ENCODE results near the gene SYTL2. TPM values are rescaled to one million over a fixed set of nuclear protein-coding genes. Genes with fewer than 3 reads are reported as not detected.

Gene SYTL2
- total and polyA plus RNA-seq, 2 experiments from 2014 or later, result 3.4 to 7.2 TPM

GRCh38 chr11:85752890-85753581 lies 57.9 kb downstream of the SYTL2 start:
- H3K9me2 ChIP-seq (ENCODE audit: insufficient read depth), result no peaks in the 10 kb centered on the region; the same call in 1 of the 2 replicates
- no peaks in the 10 kb centered on the region for H4K20me1 ChIP-seq (replicated peaks; ENCODE audit: insufficient read depth)
- DNase-seq (ENCODE audit: low spot score) (no peak), ATAC-seq (no peak)
- no peak overlapping the region for H3K27ac ChIP-seq (ENCODE audit: low read depth)
- Mint-ChIP-seq H3K9me3 (no peaks in the 10 kb centered on the region), H3K4me1 (peaks cover 32% of the 10 kb centered on the region), H3K4me3 (no peak overlapping the region), H3K27me3 (ENCODE audit: insufficient read depth, low read depth, poor library complexity) (peaks cover 4% of the 10 kb centered on the region), H3K27ac (no peak overlapping the region), H3K36me3 (ENCODE audit: low read depth) (no peaks in the 10 kb centered on the region)
- no peaks in the 10 kb centered on the region for H3F3A ChIP-seq (replicated peaks; ENCODE audit: low read depth)
- H2AFZ ChIP-seq, result no peak overlapping the region
- no peaks in the 10 kb centered on the region for H3K36me3 ChIP-seq (ENCODE audit: insufficient read depth)
- no peak overlapping the region for H3K4me3 ChIP-seq
- no peaks in the 10 kb centered on the region for H3K79me2 ChIP-seq (replicated peaks; ENCODE audit: insufficient read depth)
- peaks cover 33% of the 10 kb centered on the region for H3K4me1 ChIP-seq (ENCODE audit: insufficient read depth)
- H3K27me3 ChIP-seq (ENCODE audit: insufficient read depth), result no peaks in the 10 kb centered on the region
- no peak for TF ChIP-seq CREB1 (CRISPR knock-in tag; IDR thresholded peaks at IDR 0.05; ENCODE audit: low read depth)
- TF ChIP-seq, protein P1, sequence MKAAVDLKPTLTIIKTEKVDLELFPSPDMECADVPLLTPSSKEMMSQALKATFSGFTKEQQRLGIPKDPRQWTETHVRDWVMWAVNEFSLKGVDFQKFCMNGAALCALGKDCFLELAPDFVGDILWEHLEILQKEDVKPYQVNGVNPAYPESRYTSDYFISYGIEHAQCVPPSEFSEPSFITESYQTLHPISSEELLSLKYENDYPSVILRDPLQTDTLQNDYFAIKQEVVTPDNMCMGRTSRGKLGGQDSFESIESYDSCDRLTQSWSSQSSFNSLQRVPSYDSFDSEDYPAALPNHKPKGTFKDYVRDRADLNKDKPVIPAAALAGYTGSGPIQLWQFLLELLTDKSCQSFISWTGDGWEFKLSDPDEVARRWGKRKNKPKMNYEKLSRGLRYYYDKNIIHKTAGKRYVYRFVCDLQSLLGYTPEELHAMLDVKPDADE (IDR thresholded peaks at IDR 0.05), result no peak
- no peak for TF ChIP-seq JUNB (IDR thresholded peaks at IDR 0.05; ENCODE audit: unreplicated experiment)
- no peak for TF ChIP-seq STAT1 (IDR thresholded peaks at IDR 0.05; ENCODE audit: unreplicated experiment)
- no peak for TF ChIP-seq ZNF331 (CRISPR knock-in tag; IDR thresholded peaks at IDR 0.05; ENCODE audit: low read depth)
- TF ChIP-seq, protein P2, sequence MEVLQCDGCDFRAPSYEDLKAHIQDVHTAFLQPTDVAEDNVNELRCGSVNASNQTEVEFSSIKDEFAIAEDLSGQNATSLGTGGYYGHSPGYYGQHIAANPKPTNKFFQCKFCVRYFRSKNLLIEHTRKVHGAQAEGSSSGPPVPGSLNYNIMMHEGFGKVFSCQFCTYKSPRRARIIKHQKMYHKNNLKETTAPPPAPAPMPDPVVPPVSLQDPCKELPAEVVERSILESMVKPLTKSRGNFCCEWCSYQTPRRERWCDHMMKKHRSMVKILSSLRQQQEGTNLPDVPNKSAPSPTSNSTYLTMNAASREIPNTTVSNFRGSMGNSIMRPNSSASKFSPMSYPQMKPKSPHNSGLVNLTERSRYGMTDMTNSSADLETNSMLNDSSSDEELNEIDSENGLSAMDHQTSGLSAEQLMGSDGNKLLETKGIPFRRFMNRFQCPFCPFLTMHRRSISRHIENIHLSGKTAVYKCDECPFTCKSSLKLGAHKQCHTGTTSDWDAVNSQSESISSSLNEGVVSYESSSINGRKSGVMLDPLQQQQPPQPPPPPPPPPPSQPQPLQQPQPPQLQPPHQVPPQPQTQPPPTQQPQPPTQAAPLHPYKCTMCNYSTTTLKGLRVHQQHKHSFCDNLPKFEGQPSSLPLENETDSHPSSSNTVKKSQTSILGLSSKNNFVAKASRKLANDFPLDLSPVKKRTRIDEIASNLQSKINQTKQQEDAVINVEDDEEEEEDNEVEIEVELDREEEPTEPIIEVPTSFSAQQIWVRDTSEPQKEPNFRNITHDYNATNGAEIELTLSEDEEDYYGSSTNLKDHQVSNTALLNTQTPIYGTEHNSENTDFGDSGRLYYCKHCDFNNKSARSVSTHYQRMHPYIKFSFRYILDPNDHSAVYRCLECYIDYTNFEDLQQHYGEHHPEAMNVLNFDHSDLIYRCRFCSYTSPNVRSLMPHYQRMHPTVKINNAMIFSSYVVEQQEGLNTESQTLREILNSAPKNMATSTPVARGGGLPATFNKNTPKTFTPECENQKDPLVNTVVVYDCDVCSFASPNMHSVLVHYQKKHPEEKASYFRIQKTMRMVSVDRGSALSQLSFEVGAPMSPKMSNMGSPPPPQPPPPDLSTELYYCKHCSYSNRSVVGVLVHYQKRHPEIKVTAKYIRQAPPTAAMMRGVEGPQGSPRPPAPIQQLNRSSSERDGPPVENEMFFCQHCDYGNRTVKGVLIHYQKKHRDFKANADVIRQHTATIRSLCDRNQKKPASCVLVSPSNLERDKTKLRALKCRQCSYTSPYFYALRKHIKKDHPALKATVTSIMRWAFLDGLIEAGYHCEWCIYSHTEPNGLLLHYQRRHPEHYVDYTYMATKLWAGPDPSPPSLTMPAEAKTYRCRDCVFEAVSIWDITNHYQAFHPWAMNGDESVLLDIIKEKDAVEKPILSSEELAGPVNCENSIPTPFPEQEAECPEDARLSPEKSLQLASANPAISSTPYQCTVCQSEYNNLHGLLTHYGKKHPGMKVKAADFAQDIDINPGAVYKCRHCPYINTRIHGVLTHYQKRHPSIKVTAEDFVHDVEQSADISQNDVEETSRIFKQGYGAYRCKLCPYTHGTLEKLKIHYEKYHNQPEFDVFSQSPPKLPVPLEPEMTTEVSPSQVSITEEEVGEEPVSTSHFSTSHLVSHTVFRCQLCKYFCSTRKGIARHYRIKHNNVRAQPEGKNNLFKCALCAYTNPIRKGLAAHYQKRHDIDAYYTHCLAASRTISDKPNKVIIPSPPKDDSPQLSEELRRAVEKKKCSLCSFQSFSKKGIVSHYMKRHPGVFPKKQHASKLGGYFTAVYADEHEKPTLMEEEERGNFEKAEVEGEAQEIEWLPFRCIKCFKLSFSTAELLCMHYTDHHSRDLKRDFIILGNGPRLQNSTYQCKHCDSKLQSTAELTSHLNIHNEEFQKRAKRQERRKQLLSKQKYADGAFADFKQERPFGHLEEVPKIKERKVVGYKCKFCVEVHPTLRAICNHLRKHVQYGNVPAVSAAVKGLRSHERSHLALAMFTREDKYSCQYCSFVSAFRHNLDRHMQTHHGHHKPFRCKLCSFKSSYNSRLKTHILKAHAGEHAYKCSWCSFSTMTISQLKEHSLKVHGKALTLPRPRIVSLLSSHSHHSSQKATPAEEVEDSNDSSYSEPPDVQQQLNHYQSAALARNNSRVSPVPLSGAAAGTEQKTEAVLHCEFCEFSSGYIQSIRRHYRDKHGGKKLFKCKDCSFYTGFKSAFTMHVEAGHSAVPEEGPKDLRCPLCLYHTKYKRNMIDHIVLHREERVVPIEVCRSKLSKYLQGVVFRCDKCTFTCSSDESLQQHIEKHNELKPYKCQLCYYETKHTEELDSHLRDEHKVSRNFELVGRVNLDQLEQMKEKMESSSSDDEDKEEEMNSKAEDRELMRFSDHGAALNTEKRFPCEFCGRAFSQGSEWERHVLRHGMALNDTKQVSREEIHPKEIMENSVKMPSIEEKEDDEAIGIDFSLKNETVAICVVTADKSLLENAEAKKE (CRISPR knock-in tag; IDR thresholded peaks at IDR 0.05), result no peak
- TF ChIP-seq NANOG (IDR thresholded peaks at IDR 0.05; ENCODE audit: borderline replicate concordance), result no peak
- TF ChIP-seq, protein P3, sequence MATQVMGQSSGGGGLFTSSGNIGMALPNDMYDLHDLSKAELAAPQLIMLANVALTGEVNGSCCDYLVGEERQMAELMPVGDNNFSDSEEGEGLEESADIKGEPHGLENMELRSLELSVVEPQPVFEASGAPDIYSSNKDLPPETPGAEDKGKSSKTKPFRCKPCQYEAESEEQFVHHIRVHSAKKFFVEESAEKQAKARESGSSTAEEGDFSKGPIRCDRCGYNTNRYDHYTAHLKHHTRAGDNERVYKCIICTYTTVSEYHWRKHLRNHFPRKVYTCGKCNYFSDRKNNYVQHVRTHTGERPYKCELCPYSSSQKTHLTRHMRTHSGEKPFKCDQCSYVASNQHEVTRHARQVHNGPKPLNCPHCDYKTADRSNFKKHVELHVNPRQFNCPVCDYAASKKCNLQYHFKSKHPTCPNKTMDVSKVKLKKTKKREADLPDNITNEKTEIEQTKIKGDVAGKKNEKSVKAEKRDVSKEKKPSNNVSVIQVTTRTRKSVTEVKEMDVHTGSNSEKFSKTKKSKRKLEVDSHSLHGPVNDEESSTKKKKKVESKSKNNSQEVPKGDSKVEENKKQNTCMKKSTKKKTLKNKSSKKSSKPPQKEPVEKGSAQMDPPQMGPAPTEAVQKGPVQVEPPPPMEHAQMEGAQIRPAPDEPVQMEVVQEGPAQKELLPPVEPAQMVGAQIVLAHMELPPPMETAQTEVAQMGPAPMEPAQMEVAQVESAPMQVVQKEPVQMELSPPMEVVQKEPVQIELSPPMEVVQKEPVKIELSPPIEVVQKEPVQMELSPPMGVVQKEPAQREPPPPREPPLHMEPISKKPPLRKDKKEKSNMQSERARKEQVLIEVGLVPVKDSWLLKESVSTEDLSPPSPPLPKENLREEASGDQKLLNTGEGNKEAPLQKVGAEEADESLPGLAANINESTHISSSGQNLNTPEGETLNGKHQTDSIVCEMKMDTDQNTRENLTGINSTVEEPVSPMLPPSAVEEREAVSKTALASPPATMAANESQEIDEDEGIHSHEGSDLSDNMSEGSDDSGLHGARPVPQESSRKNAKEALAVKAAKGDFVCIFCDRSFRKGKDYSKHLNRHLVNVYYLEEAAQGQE (IDR thresholded peaks at IDR 0.05; ENCODE audit: unreplicated experiment), result no peak
- TF ChIP-seq EZH2phosphoT487 (IDR thresholded peaks at IDR 0.05; ENCODE audit: unreplicated experiment), result no peak
- TF ChIP-seq POLR2AphosphoS5 (IDR thresholded peaks at IDR 0.05; ENCODE audit: low read depth), result no peak
- no peak for TF ChIP-seq EZH2 (IDR thresholded peaks at IDR 0.05; ENCODE audit: low read depth, unreplicated experiment)
- TF ChIP-seq, protein P4, sequence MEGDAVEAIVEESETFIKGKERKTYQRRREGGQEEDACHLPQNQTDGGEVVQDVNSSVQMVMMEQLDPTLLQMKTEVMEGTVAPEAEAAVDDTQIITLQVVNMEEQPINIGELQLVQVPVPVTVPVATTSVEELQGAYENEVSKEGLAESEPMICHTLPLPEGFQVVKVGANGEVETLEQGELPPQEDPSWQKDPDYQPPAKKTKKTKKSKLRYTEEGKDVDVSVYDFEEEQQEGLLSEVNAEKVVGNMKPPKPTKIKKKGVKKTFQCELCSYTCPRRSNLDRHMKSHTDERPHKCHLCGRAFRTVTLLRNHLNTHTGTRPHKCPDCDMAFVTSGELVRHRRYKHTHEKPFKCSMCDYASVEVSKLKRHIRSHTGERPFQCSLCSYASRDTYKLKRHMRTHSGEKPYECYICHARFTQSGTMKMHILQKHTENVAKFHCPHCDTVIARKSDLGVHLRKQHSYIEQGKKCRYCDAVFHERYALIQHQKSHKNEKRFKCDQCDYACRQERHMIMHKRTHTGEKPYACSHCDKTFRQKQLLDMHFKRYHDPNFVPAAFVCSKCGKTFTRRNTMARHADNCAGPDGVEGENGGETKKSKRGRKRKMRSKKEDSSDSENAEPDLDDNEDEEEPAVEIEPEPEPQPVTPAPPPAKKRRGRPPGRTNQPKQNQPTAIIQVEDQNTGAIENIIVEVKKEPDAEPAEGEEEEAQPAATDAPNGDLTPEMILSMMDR (conservative IDR thresholded peaks at IDR 0.05; ENCODE audit: low read depth in 2 of 2), result no peak
- no peak for TF ChIP-seq ZNF114 (CRISPR knock-in tag; IDR thresholded peaks at IDR 0.05)
- H3K4me2 ChIP-seq, result no peak overlapping the region

Data from GM23338 (cell line).